HG03575 (cell line): Measurements from ENCODE around the gene NTN5.
"Not testable (repeated sequence)": the region's sequence is repeated elsewhere in the genome, so short reads cannot be mapped to it uniquely, and the experiment has no call there.

Experiments
- ATAC-seq: cut with Tn5 transposase; IDR thresholded peaks from one replicate; pipeline ENCODE4 v1.9.1; 2021; ENCODE audit not compliant: unreplicated experiment, insufficient number of reproducible peaks, low FRiP score; ENCODE audit errors: extremely low read depth

NTN5 gene

DNA sequence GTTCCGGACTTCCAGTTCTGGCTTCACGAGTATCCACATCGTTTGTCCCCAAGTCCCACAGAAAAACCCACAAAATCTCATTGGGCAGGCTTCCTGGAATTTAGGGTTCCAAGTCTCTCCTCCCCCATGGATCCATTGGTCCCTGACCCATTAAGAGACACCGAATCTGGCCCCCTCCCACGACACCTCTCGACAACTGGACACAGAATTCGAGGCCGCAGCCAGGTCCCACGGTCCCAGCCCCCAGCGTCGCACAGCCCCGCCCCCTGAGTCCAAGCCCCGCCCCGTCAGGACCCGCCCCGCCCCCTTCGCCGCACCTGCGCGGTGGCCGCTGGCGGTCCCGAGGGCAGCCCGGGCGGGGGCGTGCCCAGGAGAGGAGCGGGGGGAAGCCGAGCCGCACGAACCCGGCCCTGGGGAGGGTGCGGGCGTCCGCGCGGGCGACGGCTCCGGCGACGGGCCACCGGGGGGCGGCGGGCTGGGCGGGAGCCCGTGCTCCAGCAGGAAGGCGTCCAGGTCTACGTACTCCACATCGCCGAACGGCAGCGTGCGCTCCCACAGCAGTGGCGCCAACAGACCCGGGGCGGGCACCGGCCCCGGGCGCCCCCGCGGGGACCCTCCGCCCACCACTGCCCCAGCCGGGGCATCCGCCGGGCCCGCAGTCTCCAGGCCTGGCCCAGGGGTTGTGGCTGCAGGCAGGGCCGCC lies 37.4 kb downstream of the NTN5 start:
- ATAC-seq: no peak

DNA sequence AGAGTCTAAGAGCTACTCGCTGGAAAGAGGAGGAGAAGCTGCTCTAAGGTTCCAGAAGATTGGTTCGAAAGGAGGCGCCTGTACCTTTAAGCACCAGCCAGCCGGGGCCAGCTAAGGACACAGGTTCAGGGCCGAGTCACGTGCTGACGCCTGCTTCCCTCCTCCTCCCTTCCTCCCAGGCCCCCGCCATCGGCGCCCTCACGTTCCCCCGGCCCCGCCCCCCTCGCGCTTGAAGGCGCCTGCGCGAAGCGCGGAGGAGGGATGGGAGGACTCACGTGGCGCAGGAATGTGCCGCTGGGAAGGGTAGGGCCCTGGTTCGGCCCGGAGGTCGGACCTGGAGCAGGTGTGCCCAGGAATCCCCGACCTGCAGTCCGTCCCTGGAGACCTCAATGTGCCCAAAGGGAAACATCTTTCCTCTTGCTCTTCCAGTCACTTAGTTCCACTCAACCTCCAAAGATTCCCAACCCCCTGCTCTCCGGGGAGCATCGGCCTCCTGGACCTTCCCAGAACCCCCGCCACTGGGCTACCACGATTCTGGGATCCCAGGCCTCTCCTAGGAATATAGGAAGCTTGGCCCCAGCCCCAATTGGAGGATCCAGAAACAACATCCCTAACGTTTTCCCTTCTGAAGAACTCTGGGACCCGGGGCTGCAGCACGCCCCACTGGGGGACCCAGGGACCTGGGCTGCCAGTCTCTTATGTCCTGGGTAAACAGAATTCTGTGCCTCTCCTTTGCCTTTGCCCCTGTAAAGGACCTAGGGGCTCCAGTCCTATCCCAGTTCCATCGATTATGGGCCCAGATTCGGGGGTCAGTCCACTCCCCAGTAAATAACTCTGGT lies 38.2 kb downstream of the NTN5 start:
- ATAC-seq: no peak

DNA sequence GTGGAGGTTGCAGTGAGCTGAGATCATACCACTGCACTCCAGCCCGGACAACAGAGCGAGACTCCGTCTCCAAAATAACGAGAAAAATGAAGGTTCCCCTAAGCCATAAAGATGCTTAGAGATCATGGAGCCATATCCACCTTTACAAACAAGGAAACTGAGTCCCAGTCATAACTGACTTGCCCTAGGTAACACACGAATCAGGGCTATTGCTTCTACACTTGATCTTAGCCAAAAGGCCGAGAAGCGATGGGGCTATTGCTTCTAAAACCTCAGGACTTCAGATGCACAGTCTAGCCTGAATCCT lies 38.8 kb downstream of the NTN5 start:
- no peak for ATAC-seq

DNA sequence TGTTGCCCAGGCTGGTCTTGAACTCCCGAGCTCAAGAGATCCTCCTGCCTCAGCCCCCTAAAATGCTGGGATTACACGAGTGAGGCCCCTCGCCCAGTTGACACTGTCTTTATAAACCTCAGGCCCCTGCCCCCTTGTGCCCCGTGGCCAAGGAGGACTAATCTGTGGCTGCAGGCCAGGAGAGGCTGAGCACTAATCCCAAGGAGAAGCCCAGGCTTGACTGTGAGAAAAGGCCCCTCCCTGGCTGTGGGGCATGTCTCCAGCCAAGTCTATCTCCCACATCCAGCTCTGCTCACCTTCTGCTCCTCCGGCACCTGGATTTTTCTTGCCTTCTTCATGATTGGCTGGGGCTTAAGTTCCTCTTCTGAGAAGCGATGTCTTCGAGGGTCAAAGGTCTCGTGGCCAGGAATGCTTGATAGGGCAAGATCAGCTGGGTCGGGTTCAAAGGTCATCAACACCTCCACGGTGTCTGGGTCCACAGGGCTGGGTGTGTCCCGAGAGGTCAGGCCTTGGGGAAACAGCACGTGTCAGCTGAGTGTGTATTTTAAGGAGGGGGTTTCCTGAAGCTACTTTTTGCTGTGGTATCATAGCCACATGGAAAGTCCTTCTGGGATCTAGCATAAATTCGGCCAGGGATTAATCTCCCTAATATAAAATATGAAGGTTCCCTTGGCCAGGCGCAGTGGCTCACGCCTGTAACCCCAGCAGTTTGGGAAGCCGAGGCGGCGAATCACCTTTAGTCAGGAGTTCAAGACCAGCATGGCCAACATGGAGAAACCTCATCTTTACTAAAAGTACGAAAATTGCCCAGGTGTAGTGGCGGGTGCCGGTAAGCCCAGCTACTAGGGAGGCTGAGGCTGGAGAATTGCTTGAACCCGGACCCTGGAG lies 39.4 kb downstream of the NTN5 start:
- ATAC-seq: no peak

DNA sequence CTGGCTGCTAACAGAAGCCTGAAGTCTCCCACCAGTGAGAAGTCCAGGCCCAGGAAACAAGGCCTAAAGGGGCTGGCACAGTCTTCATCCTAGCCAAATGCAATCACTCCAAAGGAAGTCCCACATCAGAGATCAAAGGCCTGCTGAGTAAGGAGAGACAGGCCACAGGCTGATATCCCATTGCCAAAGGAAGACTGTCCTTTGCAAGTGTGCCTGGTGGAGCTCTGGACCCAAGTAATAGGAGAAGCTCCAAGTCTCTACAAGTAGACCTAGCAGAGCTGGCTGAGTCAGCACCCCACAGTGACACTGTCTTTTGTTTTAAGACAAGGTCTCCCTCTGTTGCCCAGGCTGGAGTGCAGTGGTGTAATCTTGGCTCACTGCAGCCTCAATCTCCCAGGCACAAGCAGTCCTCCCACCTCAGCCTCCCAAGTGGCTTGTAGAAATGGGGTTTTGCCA lies 40.1 kb downstream of the NTN5 start:
- ATAC-seq: no peak

DNA sequence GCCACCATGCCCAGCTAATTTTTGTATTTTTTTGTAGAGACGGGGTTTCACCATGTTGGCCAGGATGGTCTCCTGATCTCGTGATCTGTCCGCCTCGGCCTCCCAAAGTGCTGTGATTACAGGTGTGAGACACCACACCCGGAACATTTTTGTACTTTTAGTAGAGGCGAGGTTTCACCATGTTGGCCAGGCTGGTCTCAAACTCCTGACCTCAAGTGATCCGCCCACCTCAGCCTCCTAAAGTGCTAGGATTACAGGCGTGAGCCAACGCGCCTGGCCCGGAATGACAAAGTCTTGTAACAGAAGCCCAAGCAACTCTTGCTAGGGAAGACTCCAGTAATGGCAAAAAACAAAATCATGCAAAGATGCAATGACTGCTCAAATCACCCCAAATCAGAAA lies 40.5 kb downstream of the NTN5 start:
- not testable (repeated sequence) for ATAC-seq

DNA sequence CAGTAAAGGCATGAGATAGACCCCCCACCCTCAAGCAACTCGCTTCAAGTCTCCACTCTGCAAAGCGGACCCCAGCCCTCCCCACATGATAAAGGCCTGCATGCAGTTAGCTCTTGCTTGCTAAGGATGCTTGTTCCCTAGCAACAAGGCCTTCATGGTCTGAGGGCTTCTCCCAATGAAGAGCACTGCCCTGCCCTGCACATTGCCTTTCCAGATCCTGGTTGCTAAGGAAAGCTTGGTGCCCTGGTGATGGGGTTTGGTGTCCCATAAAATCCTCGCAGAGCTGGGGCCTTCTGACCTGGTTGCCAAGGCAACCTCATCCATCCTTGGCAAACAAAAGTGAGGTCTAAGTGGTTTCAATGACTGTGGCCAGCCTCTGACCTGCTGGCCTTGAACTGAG lies 41.6 kb downstream of the NTN5 start:
- ATAC-seq: no peak

DNA sequence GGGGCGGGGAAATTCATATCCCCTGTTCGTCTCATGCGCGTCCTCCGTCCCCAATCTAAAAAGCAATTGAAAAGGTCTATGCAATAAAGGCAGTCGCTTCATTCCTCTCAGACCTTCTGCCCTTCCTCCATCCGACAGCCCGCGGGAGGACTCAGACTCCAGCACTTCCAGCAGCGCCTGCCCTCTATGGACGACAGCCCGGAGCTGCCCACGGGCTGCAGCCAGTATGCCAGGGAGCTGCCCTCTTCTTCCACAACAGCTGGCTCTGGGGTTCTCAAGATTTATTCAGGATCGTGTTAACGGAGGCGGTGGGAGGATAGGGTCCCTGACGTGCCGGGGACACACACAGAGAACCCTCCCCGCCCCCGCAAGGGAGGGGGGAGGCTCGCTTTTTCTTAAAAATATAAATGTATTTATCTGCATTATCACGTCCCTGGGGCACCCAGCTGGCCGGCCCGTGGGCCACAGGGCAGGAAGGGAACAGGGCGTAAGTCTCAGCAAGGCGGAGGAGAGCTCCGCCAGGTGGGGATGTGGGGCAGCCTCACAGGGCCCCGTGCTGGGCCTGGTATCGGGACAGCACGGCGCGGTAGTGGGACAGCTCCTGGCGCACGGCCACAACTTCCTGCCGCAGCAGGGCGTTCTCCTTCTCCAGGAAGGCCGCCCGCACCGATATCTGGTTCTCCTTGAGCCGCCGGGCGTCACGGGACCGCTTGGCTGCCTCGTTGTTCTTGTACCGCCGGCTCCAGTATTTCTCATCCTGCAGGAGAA lies 42.3 kb downstream of the NTN5 start:
- no peak for ATAC-seq

DNA sequence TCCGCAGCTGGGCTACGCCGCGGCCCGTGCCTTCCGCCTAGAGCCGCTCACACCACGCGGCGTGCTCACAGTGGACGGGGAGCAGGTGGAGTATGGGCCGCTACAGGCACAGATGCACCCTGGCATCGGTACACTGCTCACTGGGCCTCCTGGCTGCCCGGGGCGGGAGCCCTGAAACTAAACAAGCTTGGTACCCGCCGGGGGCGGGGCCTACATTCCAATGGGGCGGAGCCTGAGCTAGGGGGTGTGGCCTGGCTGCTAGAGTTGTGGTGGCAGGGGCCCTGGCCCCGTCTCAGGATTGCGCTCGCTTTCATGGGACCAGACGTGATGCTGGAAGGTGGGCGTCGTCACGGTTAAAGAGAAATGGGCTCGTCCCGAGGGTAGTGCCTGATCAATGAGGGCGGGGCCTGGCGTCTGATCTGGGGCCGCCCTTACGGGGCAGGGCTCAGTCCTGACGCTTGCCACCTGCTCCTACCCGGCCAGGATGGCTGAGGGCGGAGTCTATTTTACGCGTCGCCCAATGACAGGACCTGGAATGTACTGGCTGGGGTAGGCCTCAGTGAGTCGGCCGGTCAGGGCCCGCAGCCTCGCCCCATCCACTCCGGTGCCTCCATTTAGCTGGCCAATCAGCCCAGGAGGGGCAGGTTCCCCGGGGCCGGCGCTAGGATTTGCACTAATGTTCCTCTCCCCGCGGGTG lies 43.1 kb downstream of the NTN5 start:
- no peak for ATAC-seq

DNA sequence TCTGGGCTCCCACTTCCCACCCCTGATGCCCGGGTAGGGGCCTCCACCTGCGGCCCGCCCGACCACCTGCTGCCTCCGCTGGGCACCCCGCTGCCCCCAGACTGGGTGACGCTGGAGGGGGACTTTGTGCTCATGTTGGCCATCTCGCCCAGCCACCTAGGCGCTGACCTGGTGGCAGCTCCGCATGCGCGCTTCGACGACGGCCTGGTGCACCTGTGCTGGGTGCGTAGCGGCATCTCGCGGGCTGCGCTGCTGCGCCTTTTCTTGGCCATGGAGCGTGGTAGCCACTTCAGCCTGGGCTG lies 43.6 kb downstream of the NTN5 start:
- no peak for ATAC-seq

DNA sequence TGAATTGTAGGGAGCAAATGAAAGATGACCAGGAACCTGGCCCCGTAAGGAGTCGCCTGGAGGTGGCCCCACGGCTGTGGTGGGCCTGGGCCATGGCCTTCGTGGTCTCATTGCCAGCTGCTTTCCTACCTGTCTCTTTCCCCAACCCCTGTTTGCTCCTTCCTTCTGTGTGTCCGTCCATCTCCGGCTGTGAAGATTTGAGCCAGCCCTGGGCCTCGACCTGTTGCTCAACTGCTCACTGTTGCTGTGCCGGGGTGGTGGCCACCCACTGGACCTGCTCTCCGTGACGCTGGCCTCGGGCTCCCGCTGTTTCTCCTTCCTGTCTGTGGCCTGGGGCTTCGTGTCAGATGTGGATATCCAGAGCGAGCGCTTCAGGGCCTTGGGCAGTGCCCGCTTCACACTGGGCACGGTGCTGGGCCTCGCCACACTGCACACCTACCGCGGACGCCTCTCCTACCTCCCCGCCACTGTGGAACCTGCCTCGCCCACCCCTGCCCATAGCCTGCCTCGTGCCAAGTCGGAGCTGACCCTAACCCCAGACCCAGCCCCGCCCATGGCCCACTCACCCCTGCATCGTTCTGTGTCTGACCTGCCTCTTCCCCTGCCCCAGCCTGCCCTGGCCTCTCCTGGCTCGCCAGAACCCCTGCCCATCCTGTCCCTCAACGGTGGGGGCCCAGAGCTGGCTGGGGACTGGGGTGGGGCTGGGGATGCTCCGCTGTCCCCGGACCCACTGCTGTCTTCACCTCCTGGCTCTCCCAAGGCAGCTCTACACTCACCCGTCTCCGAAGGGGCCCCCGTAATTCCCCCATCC lies 44.1 kb downstream of the NTN5 start:
- no peak for ATAC-seq

DNA sequence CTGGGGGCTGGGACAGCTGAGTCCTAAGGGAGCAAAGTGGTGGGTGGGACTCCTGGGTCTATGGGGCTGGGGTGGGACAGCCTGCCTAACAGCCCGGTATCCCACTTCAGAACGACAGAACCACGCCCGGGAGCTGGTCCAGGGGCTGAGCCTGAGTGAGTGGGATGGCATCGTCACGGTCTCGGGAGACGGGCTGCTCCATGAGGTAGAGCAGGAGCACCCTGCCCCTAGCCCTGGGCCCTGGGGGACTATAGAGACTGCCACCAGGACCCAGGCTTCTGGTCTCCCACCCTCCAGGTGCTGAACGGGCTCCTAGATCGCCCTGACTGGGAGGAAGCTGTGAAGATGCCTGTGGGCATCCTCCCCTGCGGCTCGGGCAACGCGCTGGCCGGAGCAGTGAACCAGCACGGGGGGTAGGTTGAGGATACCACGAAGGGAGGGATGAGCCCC lies 44.9 kb downstream of the NTN5 start:
- ATAC-seq: no peak

DNA sequence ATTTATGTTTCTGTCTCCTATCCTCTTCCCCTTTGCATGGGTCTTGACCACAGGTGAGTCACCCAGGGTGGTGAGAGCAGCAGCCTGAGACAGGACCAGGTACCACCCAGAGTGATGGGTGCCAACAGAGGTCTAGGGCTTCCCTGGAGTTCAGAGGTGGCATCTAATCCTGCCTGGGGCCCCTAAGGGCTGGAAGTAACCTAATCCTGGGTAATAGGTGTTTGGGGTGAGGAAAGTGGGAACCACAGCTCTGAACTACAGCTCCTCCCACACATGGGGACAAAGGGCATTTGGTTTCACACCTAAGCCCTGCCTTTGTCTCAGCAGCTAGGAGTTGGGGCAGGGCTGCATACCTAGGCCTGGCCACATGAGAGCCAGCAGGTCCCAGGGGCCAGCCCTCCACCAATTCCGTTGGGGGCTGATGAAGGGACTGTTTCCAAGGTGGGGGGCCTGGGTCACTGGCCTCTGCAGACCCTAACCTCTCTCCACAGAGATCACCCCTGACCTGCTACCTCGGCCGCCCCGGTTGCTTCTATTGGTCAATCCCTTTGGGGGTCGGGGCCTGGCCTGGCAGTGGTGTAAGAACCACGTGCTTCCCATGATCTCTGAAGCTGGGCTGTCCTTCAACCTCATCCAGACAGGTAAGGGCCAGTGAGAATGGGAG lies 45.5 kb downstream of the NTN5 start:
- no peak for ATAC-seq

DNA sequence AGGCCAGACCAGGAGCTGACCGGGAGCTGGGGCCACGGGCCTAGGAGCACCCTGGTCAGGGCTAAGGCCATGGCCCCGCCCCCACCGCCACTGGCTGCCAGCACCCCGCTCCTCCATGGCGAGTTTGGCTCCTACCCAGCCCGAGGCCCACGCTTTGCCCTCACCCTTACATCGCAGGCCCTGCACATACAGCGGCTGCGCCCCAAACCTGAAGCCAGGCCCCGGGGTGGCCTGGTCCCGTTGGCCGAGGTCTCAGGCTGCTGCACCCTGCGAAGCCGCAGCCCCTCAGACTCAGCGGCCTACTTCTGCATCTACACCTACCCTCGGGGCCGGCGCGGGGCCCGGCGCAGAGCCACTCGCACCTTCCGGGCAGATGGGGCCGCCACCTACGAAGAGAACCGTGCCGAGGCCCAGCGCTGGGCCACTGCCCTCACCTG lies 46.9 kb downstream of the NTN5 start:
- ATAC-seq: no peak

DNA sequence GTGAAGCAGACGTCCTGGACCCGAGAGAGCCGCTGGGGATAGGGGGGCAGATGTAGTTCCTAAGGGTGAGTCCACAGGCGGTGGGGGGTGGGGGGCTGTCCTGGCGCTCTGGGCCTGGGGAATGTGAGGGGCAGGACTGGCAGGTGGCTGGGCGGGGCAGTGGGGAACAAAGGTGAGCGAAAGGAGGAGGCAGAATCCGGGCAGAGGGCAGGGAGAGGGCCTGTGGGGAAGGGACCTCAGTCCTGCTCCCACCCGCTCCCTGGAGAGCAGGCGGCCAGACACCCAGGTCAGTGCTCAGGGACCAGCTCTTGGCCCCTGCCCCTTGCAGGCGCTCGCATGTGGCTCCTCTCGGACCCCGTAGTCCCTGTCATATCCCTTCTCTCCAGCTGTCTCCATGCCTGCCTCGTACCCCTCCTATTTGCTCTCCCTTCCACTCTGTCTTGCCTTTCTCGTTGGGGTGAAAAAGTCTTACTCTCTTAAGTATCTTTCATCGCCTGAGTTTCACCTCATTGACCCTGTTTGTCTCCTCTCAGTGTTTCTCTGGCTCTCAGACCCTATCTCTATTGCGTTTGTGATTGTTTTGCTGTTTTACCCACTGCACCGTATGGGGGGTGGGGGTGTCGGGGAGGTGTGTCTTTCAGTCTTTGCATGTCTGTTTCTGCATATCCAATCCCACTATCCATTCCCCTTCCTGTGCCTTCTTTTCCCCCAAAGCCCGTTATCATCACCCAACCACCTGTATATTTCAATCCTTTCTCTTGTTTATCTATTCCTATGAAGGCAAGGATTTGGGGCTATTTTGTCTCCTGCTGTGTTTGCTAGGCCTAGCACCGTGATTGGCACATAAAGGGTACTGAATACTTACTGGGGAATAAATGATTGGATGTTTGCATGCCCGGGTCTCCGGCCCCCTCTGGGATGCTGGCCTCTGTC lies 47.8 kb downstream of the NTN5 start:
- no peak for ATAC-seq

DNA sequence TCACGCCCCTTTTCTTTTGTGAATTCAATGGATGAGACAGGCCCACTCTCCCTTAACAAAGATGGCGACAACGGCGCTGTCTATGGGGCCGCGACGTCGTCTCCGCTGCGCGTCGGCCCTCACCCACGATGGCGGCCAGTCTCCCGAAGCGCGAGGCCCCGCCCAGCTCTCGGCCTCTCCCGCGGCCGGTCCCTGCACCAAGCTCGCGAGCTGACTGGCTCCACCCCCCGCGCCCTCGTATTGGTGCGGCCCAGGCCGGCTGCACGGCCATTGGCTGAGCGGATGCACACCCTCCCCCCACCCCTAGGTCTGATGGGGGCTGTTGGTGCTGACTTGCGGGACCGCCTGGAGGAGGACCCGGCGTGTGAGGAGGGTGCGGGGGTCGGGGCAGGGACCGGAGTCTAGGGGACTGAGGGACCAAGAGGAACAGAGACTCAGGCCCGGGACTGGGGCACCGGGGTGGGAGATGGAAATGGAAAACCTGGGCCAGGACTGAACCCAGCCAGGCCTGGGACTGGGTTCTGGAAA lies 48.7 kb downstream of the NTN5 start:
- no peak for ATAC-seq
